Measurements from ENCODE around the gene ATP6V1B1.

DNA sequence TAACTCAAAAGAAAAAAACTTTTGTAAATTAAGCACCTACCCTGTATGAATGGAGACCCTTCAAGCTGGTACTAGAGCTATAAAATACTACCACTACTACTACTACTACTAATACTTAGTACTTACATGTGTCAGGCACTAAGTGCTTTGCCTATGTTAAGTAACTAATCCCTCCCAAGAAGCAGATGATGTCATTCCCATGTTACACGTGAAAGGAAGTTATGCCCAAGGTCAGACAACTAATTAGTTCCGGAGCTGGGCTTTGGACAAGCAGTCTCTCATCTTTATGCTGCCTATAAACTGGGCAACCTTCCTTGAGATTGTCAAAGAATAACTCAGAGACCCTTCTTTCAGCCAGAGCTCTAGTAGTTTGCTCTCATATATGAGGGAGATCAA is 13.9 kb upstream of the ATP6V1B1 start:
- TF ChIP-seq CTCF (IDR thresholded peaks at IDR 0.05) (no peak), POLR2AphosphoS5 (IDR thresholded peaks at IDR 0.05) (no peak), EP300 (IDR thresholded peaks at IDR 0.05) (no peak), POLR2A (IDR thresholded peaks at IDR 0.05) (no peak)
